Breast epithelium (tissue), 3 donors: Measurements from ENCODE around the gene PRDM5.

Experiments used
- POLR2A ChIP-seq: fragments of 450-650 bp; IDR thresholded peaks from one replicate; pipeline ENCODE4 v1.6.1; 2016; ENCODE audit warnings: antibody characterized with exemption, mild to moderate bottlenecking, moderate library complexity
- TF ChIP-seq, protein P1 (sequence below), 3 donors: fragments of 450-650 bp; IDR thresholded peaks; one replicate each; pipeline ENCODE4 v1.5.1; 2016 to 2017; ENCODE audit warnings: antibody characterized with exemption in 3 of 3, mild to moderate bottlenecking in 3 of 3, moderate library complexity in 3 of 3

DNA sequence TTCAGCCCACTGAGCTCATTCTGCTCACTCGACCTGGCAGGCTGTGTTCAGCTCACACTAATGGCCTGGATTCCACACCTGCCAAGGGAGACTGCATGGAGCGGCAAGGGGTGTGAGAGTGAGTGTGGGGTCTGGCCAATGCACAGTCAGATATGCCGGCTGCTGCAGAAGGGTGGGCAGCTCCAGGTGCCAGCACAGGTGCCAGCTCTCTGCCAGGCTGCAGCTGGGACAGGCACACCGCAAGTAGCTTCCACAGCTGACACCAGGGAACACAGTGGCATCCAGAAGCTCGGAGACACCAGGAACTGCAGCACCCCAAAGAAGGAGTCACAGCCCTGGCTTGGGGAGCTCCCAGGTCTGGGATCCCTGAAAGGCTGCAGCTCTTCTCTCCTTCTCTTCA lies 83.7 kb downstream of the PRDM5 start:
- TF ChIP-seq, protein P1, sequence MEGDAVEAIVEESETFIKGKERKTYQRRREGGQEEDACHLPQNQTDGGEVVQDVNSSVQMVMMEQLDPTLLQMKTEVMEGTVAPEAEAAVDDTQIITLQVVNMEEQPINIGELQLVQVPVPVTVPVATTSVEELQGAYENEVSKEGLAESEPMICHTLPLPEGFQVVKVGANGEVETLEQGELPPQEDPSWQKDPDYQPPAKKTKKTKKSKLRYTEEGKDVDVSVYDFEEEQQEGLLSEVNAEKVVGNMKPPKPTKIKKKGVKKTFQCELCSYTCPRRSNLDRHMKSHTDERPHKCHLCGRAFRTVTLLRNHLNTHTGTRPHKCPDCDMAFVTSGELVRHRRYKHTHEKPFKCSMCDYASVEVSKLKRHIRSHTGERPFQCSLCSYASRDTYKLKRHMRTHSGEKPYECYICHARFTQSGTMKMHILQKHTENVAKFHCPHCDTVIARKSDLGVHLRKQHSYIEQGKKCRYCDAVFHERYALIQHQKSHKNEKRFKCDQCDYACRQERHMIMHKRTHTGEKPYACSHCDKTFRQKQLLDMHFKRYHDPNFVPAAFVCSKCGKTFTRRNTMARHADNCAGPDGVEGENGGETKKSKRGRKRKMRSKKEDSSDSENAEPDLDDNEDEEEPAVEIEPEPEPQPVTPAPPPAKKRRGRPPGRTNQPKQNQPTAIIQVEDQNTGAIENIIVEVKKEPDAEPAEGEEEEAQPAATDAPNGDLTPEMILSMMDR (IDR thresholded peaks at IDR 0.05) = no peak
- no peak for TF ChIP-seq POLR2A
